Measurements from ENCODE around the gene PPP4R3A.

GRCh38 chr14:91516663-91517388 lies 6.7 kb upstream of the PPP4R3A start:
- TF ChIP-seq, protein P1, sequence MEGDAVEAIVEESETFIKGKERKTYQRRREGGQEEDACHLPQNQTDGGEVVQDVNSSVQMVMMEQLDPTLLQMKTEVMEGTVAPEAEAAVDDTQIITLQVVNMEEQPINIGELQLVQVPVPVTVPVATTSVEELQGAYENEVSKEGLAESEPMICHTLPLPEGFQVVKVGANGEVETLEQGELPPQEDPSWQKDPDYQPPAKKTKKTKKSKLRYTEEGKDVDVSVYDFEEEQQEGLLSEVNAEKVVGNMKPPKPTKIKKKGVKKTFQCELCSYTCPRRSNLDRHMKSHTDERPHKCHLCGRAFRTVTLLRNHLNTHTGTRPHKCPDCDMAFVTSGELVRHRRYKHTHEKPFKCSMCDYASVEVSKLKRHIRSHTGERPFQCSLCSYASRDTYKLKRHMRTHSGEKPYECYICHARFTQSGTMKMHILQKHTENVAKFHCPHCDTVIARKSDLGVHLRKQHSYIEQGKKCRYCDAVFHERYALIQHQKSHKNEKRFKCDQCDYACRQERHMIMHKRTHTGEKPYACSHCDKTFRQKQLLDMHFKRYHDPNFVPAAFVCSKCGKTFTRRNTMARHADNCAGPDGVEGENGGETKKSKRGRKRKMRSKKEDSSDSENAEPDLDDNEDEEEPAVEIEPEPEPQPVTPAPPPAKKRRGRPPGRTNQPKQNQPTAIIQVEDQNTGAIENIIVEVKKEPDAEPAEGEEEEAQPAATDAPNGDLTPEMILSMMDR (IDR thresholded peaks at IDR 0.05; ENCODE audit: extremely low read depth in 1 of 2, insufficient read depth in 1 of 2, low read depth in 1 of 2, low read length in 2 of 2): no peak
- TF ChIP-seq POLR2AphosphoS5 (IDR thresholded peaks at IDR 0.05; ENCODE audit: insufficient read depth, low read depth, low read length) (no peak), EZH2 (IDR thresholded peaks at IDR 0.05; ENCODE audit: borderline replicate concordance, low read depth, low read length, severe bottlenecking) (no peak), POLR2A (IDR thresholded peaks at IDR 0.05; ENCODE audit: low read depth, low read length) (no peak), GATA2 (IDR thresholded peaks at IDR 0.05; ENCODE audit: insufficient read depth, insufficient read length, low read depth, low read length) (no peak), JUN (IDR thresholded peaks at IDR 0.05; ENCODE audit: borderline replicate concordance, insufficient read depth, insufficient read length, low read depth) (no peak), MYC (IDR thresholded peaks at IDR 0.05; ENCODE audit: low read depth, low read length) (no peak)
- TF ChIP-seq, protein P2, sequence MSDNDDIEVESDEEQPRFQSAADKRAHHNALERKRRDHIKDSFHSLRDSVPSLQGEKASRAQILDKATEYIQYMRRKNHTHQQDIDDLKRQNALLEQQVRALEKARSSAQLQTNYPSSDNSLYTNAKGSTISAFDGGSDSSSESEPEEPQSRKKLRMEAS (IDR thresholded peaks at IDR 0.05; ENCODE audit: insufficient read depth, insufficient read length): no peak
